ENCODE measurements around the gene PXN.
"Not testable (repeated sequence)": the region's sequence is repeated elsewhere in the genome, so short reads cannot be mapped to it uniquely, and the experiment has no call there.

The PXN gene

DNA sequence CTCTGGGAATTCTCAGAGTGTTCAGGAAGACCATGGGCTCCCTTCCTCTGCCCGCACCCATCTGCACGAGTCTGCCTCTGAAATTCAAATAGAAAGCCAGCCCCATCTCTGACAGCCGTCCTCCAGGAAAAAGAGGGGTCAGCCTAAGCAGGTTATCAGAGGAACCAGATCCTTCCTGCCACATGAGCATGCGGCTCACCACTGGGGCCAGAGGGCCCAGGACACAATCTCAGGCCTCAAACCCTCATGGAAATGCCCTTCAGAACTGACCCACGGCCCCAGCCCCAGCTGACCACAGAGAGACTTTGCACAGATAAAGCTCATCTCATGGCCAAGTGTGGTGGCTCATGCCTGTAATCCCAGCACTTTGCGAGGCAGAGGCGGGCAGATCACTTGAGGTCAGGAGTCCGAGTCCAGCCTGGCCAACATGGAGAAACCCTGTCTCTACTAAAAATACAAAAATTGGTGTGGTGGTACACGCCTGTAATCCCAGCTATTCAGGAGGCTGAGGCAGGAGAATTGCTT, 23.2 kb downstream of the PXN start:
- in situ Hi-C loops (cut with MboI; ENCODE audit: low sequenced_read_pairs) = no loop called here

DNA sequence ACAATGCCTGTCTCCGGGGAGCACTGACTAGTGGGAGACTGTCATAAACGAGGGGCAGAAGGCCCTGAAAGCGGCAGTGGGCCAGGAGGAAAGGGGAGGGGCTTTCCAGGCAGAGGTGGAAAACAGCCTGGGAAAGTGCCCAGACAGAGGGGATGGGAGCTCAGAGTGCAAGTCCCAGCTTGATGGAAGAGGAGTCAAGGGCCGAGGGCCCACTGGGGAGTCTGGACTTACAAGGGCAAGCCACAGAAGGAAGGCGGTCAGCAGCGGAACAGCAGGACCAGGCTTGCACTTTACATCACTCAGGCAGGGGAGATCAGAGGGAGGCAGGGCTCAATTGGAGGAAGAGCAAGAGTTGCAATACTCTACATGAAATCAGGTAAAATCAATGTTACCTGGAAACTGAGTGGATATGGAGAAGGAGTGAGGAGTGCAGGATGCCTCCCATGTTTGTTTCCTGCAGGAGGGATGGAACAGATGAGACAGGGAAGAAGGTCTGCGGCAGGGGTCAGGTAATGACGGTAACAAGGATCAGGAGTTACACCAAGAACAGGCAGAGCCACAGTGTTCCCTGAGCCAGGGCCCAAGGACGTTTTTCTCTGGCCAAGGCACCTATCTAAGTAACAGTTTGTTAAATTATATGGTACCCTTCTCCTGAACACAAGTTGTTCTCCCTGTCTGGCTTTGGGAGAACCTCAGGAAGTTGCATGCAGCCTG, 23.8 kb downstream of the PXN start:
- in situ Hi-C loops (cut with MboI; ENCODE audit: low sequenced_read_pairs) = no loop called here

DNA sequence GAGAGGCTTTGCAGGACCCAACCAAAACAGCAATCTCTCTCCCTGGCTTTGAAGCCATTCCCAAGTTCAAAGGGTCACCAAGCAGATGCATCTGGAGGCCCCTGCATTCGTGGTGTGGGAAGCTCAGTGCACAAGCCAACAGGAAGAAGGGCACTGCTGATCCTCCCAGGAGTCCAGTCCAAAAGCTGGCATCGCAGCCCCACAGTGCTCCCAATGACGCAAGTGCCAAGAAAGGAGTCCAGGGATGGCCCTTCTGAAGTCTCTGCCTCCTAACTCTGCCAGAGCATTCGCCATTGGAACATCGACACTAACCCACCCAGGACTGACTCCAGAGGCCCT, 25.1 kb downstream of the PXN start:
- in situ Hi-C loops (cut with MboI; ENCODE audit: low sequenced_read_pairs) = no loop called here

DNA sequence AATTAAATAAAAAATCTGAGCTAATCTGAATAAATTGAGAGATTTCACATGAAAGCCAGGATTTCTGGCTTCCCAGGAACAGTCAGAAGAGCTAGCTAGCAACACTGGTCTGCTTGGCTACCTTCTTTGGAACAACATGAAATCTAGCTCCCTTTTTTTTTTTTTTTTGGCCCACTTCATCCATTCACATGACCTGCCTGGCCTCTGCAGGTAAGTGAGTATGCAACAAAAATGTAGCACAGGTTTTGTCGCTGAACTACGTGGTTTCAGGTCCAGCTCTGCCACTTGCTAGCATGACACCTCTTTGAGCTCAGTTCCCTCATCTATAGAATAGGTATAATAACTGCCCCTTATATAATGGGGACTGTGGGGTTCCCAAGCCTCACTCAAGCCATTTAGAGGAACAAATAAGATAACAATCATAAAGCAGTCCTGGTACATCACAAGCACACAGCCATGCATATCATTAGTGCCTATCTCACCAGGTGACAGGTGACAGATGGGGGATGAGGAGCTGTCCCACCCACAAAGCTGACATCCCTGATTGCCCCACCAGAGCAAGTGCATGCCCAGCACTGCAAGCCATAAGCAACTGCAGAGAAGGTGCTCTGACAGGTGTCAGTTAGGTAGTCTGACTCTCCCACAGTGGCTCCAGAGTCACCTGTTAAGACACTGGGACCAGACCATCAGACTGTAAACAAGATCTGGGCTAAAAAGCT, 25.6 kb downstream of the PXN start:
- in situ Hi-C loops (cut with MboI; ENCODE audit: low sequenced_read_pairs) = no loop called here

DNA sequence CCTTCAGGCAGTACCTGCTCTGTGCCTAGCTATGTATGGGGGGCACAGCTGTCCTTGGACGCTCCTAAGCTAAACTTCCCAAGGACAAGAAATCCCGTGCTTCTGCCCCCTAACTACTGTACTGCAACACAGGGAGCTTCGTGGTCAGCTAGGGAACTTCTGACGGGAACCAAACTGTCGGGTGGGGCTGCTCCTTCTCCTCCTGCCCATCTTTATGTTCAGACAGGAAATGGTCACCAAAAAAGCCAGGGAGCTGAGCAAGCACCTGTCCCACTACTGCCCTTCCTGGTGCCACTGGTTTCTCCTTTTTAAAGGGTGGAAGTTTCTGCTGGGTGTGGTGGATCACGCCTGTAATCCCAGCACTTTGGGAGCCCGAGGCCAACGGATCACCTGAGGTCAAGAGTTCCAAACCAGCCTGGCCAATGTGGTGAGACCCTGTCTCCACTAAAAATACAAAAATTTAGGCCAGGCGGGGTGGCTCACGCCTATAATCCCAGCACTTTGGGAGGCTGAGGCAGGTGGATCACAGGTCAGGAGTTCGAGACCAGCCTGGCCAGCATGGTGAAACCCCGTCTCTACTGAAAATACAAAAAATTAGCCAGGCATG, 26.6 kb downstream of the PXN start:
- in situ Hi-C loops (cut with MboI; ENCODE audit: low sequenced_read_pairs) = no loop called here

DNA sequence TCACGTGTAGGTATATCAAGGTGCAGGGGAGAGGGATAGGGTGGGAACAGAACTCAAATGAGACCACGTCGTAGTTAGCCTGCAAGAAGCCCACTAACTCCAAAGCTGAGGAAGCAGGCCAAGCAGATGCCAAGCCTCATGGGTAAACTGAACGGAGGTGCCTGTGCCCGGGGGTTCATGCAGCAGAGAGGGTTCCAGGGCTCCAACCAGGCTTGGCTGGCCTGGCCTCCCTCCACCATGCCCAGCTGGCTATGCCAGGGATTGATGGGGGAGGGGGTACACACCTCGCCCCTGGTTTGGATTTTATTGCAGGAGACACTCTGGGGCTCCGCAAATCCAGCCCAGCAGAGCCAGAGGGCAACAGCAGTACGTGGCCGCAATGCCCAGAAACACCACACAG, 27.3 kb downstream of the PXN start:
- in situ Hi-C loops (cut with MboI; ENCODE audit: low sequenced_read_pairs) = no loop called here

DNA sequence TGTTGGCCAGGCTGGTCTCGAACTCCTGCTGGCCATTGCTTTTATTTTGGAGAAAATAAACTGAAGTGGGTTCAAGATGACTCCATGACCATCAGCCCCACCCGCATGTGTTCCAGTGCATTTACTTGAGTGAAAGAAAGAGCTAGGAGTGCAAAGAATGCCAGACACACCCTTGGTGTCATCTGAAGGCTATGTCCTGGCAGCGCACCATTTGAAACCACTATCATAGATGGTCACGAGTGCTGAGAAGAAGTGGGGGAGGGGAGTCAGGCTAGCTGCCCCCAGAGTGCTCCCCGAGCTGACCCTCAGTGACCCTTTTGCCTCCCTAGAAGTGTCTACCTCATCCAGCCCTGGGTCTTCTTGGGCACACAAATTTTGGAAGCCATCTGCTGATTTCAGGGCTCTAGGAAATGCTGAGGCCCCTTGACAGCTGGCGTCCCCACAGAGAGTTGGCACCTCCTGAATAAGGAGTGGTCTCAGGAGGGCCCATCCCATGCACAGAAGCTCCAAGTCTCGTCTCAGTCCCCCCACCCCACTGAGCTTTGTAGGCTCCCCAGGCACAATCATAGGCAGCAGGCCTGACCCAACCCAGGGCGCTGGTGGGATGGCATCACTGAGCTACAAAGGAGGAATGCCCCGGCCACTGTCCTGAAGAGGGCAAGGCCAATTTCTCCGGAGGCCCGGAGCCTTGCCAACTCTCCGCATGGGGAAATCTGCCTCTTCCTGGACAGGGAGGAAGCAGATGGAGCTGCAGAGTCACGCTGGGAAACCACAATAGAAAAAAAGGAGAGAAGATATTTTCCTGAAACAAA, 28.0 kb downstream of the PXN start:
- in situ Hi-C loops (cut with MboI; ENCODE audit: low sequenced_read_pairs) = no loop called here

DNA sequence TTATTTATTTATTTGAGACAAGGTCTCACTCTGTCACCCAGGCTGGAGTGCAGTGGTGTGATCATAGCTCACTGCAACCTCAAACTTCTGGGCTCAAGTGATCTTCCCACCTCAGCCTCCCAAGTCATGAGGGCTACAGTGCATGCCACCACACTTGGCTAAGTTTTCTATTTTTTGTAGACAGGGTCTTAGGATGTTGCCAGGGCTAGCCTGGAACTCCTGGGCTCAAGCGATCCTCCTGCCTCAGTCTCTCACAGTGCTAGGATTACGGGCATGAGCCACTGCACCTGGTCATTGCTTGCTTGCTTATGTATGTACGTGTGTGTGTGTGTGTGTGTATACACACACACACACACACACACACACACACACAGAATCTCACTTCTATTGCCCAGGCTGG, 28.7 kb downstream of the PXN start:
- in situ Hi-C loops (cut with MboI; ENCODE audit: low sequenced_read_pairs) = not testable (repeated sequence)

DNA sequence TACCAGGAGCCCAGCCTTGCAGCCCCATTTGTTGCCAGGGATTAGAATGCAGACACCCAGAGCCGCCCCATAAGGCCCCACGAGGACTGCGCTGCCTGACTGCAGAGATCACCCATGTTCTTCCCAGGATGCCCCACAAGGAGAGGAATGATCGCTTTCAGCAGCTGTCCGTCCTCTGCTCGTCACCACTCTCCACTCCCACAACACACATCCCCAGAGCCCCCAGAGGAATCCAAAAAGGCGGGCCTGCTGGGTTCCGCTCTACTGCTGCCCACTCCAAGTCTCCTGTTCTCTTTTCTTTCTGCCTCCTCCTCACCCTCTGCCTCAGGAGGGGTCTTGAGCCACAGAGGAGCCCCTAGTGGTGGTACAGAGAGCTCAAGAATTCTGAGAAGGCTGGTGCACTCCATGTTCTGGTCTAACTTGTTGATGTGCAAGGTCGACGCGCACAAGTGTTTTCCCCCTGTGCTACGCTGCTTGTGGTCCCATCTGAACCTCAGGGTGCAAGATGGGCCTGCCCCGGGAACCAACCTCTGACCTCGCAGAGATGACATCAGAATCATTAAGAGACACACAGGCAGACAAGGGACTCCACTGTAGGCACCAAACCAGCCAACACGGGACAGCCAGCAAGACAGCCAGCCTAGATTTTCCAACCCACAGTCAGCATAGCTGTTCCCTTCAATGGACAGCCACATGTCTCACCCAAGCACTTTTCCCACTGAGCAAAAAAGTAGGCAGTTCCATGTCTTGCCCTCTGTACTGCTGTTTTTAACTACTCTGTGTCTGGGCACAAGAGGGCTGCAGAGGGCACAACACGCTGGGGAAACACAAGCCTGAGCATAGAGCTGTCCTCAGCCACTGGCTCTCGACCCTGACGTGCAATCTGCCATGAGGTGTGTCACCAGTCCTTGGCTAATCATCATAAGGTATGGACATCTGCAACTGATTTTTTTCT, 29.9 kb downstream of the PXN start:
- in situ Hi-C loops (cut with MboI; ENCODE audit: low sequenced_read_pairs) = no loop called here

DNA sequence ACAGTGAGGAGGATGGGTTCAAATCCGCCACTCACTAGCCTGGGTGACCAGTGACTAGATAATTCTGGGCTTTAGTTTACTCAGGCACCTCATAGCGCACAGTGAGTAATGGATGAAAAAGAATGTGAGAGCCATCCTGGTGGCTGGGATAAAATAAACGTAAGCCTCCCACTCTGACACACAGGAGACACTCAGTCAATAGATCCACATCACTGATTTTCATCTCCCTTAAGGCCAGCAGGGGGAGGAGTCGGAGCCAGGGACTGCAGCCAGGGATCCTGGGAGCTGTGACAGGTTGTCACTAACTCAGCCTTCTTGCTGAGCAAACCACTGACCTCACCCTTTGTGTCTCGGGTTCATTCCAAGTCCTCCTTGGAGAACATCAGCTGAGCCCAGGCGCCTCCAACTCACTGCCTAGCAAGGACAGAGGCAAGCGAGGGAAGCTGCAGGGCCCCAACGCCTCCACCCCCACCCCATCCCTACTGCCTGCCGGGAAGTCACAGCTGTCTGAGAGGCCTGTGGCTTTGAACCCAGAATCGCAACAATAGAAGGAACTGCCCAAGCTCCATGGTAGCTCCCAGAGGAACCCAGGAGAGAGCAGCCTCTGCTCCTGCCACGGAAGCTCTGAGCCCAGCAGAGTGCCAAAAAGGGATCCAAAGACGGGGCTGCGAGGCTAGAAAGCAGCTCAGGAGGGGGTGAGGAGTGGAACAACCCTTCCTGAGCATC, 30.7 kb downstream of the PXN start:
- in situ Hi-C loops (cut with MboI; ENCODE audit: low sequenced_read_pairs) = no loop called here

DNA sequence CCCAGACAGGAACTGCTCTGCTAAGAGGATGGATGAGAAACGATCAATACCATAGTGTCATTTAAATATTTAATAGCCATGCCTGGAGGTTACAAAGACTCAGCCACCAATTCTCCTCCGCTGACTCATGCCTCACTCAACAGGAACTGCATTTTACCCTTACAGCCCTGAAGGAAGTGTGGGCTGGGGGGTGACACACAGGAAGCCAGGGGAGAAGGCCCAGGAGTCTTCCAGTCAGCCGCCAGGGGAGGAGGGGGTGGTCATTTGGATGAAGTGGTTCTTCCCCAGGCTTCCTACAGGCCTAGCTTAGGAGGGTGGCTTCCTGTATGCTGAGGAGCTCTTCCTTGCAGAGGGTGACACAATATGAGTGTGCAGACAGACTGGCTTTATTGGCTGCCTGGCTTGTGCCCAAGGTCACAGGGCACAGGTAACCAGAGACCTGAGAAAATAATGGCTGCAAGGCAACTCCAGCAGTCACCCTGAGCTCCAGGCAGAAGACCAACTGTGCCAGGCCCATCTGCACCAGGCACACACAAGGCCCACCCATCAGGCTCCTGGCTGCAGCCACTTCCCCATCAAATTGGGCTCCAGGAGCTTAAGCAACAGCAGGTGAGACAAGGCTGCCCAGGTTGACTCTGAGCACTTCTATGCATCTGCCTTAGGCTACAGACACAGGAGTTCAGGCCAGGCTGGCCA, 34.1 kb downstream of the PXN start:
- in situ Hi-C loops (cut with MboI; ENCODE audit: low sequenced_read_pairs) = no loop called here

DNA sequence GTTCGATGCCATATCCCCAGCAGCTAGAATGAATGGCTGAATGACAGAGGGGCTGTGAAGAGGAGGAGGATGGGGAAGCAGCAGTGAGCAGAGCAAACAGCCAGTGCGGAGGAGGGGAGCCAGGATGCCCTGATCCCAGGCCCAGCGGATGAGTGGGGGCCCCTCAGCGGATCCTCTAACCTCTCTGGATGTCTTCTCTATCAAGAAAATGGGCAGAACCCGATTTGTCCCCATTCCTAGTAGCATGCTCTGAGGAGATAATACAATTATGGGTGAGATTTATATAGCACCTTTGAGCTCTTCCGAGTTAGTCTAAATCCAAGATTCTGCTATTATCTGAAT, 34.6 kb downstream of the PXN start:
- in situ Hi-C loops (cut with MboI; ENCODE audit: low sequenced_read_pairs) = no loop called here

DNA sequence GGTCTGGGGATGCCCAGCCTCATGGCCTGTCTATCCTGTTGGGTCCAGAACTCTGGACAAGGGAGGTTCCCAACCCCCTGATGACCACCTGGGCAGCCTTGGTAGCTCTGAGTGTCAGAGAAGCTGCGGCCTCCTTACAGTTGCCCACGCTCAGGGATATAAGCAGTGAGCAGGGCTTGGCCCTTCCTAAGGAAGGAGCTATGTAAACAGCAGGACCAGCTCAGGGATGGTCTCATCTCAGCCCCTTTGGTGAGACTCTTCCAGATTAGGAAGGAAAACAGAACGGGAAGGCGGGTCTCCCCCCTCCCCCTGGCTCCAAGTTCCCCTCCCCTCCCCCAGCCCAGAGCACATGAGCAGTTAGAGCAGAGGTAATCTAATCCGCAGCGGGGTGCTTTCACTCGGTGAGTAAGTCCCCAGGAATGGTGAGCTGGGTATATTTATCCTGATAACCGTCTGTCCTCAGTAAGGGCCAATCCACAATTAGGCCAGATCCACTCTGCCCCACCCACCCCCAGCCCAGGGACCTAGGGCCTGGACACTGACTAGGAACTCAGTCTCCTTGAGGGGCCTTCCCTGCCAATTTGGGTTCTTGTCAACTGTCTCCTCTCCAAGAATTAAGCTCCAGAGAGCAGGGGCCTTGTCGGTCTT, 35.1 kb downstream of the PXN start:
- in situ Hi-C loops (cut with MboI; ENCODE audit: low sequenced_read_pairs) = no loop called here

DNA sequence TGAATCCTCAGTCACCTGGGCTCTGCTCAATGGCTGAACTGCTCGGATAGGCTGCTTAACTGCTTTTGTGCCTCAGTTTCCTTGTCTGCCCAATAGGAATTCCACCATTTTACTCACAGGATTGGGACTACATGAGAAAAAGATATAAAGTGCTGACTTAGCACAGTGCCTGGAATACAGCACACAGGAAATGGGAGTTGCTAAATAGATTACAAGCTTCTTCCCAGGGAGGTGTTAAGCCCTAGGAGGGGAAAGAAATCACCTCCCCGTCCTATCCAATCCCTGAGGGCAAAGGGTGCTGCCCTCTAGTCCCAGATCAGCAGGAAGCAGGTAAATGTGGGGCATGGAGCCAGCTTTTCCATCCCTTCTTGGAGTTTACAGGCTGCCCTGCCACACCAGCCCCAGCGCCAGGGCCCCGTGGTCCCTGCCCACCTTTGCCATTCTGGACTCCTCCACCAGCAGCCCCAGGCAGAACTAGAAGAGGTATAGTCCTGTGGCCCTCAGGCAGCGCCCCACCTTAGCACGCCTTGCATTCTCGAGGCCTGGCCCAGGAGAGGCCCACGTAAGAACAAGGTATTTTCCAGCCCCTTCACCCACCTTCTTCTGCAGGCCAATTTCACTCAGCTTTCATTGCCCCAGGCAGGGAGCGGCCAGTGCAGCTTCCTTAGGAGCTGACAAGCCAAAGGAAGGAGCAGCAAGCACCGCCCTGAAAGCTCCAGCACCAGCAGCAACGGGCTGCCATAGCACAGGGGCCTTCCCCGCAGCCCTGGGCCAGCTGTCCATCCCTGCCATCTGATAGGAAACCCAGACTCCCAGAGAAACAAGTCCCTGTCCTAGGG, 35.8 kb downstream of the PXN start:
- in situ Hi-C loops (cut with MboI; ENCODE audit: low sequenced_read_pairs) = no loop called here

DNA sequence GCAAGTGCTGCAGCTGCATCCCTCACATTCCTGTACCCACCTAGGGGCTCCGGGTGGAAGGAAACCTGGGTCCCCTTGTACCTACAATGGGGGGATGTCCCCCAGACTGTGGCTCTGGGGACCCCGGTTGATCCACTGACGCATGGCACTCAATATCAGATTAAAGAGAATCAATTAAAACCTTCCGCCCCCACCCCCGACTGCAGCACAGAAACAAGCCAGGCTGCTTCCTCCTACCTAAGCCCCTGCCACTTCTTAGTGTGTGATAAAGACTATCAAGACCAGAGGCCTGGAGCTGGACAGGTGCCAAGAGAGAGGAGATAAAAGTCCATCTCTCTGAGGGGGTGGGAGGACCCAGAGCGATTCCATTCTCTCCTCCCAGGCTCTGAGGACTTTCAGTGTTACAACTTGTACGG, 36.5 kb downstream of the PXN start:
- in situ Hi-C loops (cut with MboI; ENCODE audit: low sequenced_read_pairs) = no loop called here

DNA sequence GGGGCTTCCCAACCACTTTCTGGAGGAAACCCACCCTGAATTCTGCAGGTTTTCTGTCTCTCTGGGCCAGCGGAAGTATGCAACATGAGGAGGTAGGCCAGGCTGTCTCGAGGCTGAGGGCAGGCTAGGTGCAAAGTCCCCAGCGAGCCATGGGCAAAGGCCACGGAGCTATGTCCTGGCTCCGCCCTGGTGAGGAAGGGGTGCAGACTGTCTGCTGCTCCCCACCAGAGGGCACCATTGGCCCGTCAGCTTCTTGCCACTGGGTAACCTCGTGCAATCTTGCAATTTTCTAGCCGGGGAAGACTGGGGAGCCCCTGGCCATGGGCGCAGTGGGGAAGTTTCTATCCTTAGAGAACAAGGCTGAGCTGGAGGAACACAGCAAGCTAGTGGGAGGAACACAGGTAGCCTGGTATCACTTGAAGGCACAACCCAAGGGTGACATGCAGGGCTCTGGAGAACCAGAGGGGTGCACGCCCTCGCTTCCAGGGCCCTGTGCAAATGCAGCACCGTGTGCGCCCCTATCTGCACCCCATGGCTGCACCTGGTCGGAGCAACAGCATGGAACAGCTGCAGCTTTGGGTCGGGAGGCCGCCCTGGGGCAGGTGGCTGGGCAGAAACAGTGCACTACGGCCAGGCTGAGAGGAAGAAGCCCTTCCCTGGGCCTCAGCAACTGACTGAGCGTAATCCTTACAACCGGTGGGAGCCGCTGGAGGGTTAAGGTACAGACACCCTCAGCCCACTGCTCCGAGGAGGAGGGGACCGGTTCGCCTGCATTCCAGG, 37.0 kb downstream of the PXN start:
- in situ Hi-C loops (cut with MboI; ENCODE audit: low sequenced_read_pairs) = no loop called here

DNA sequence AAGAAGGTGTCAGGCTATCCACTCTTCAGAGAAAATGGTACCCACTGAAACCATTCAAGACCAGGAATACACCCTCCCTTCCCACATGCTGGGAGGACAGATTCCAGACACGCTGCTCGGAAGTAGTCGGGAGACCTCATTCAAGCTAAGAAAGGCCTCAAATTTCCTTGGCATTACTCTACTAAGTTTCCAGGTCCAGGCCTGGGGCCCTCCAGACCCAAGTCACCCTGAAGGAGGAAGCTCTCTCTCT, 37.6 kb downstream of the PXN start:
- in situ Hi-C loops (cut with MboI; ENCODE audit: low sequenced_read_pairs) = no loop called here

All from HL-60/S4 treated with retinoic acid at 250 ng/mL for 4 days and 3 days (cell line).